ENCODE data around the gene ABI1.

DNA sequence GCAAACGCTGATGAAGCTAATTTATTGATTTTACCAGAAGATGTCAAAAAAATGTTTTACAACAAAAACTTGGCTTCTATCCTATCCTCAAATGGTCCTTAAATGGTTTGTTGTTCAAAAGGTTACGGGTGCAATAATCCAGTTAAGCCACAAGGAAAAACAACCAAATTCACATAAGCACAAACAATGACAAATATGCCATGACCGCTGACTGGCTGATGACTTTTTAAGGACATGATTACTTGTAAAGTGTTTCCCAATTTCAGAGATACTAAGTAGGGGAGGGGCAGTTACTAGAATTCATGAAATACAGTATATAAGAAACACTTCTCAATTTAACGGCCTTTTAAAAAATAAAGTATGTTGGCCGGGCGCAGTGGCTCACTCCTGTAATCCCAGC, 28.8 kb downstream of the ABI1 start:
- TF ChIP-seq CTCF (IDR thresholded peaks at IDR 0.05; ENCODE audit: poor library complexity, severe bottlenecking), result no peak
- no peak for TF ChIP-seq TAF1 (IDR thresholded peaks at IDR 0.05; ENCODE audit: low read depth)
- no peak for TF ChIP-seq RAD21 (conservative IDR thresholded peaks at IDR 0.05)
- no peak for TF ChIP-seq MXI1 (conservative IDR thresholded peaks at IDR 0.05; ENCODE audit: poor library complexity, severe bottlenecking)
- no peak for TF ChIP-seq EP300 (conservative IDR thresholded peaks at IDR 0.05; ENCODE audit: poor library complexity, severe bottlenecking)
- no peak for TF ChIP-seq POLR2AphosphoS5 (IDR thresholded peaks at IDR 0.05)
- TF ChIP-seq EZH2 (IDR thresholded peaks at IDR 0.05; ENCODE audit: borderline replicate concordance, insufficient read depth, low read length, poor library complexity, severe bottlenecking), result no peak
- TF ChIP-seq REST (IDR thresholded peaks at IDR 0.05; ENCODE audit: borderline replicate concordance), result no peak
- TF ChIP-seq SMC3 (conservative IDR thresholded peaks at IDR 0.05; ENCODE audit: poor library complexity), result no peak
